ENCODE data around the gene BEND5.

BEND5 gene

DNA sequence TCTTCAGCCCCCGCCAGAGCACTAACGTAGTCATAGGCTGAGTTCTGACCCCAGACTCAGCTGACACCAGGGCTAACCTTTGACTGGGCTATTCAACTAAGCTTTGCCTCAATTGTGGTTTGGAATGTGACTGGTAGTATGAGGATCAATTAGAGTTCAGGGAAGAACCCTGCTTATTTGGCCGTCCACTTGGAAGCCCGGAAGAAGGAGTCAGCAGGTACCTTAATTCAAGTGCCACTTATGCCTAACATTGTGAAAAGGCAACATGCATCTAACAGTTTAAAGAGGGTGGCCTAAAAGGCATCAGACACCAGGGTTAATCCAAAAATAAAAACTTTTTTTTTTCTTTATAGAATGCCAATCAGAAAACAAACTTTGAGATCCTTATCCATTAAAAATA lies 92.3 kb downstream of the BEND5 start:
- H3K9ac ChIP-seq (ENCODE audit: low read length): no peak overlapping the region
- no peaks in the 10 kb centered on the region for H3K4me1 ChIP-seq (ENCODE audit: control insufficient read depth, insufficient read depth, low read length)
- H3K27ac ChIP-seq (ENCODE audit: low read depth, low read length): no peak overlapping the region
- no peak overlapping the region for H3K4me3 ChIP-seq (ENCODE audit: low read length)
- no peaks in the 10 kb centered on the region for H3K27me3 ChIP-seq (ENCODE audit: control insufficient read depth, insufficient read depth, low read length)
- H3K36me3 ChIP-seq (ENCODE audit: control insufficient read depth, insufficient read depth, low read length): no peaks in the 10 kb centered on the region

DNA sequence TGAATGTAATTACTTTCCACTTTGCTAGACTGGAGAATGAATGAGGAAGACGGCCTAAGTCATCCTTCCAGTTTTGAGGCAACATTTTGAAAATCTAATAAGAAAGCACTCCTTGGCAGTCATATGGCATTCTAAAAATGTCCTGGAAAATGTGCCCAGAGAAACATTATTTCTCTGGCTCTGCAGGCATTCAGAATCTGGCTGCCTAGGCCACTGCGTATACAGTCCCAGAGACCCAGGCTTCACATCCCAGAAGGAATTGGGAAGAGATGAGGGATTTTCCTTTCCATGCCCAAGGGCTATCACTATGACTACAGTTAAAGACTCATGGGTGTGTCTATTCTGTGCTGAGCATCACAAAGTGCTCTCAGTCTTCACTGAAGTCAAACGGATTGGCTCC lies 92.9 kb downstream of the BEND5 start:
- no peaks in the 10 kb centered on the region for H3K27me3 ChIP-seq (ENCODE audit: control insufficient read depth, insufficient read depth, low read length)
- no peak overlapping the region for H3K9ac ChIP-seq (ENCODE audit: low read length)
- no peaks in the 10 kb centered on the region for H3K36me3 ChIP-seq (ENCODE audit: control insufficient read depth, insufficient read depth, low read length)
- H3K4me3 ChIP-seq (ENCODE audit: low read length): no peak overlapping the region
- no peaks in the 10 kb centered on the region for H3K4me1 ChIP-seq (ENCODE audit: control insufficient read depth, insufficient read depth, low read length)
- no peak overlapping the region for H3K27ac ChIP-seq (ENCODE audit: low read depth, low read length)

DNA sequence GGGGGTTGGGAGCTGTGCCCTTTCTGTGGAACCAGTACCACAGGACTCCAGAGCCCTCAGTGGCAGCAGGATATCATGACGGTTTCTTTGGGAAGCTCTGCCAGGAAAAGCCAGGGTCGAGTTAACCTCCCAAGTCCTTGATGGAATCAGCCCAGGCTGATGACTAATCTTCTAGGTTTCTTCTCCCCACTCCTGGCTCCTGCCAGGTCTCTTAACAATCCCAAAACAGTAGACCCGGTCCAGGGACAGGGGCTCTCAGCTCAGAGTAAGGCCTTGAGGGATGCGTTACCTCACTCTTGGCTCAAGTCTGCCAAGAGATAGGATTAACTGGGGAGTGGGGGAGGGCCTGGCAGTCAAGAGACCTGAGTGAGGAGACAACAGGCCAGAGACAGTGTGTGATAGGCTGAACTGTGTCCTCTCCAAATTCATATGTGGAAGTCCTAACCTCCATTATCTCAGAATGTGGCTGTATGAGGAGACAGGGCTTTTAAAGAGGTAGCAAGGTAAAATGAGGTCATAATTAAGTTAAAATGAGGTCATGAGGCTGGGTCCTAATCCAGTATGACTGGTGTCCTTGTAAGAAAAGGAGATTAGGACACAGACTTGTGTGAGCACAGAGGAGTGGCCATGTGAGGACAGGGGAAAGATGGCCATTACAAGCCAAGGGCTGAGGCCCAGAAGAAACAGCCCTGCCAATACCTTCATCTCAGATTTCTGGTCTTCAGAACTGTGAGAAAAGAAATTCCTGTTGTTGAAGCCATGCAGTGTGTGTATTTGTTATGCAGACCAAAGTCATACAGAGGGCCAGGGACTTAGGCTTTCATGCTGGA lies 95.0 kb downstream of the BEND5 start:
- no peak overlapping the region for H3K27ac ChIP-seq (ENCODE audit: low read depth, low read length)

DNA sequence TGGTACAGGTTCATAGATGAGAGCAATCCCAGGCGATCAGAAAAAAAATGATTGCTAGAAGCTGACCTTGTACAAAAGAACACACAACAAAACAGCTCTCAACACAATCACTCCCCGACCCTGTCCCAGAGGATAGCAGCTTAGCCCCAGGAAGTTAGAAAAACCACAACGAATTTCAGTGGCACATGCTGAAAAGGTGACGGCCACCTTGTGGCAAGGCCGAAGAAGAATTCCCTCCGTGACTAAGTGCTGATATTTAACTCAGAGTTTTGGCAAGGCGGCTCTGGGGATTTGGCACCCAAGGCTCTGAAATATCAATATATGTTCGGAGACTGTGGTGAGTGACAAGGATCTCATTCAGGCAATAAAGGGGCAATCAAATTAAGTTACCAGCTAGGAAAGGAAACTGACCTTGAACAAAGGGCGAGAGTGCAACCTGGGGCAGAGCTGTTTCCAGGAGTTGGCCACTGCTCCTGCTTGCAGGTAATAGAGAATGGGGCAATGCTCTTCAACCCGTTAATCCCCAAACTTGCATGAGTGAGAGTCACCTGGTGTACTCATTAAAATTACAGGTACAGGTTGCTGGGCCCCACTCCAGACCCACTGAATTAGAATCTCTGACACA lies 96.2 kb downstream of the BEND5 start:
- Histone ChIP-seq H3K27ac (ENCODE audit: low read depth, low read length) (no peak overlapping the region), H3K4me3 (ENCODE audit: low read length) (no peak overlapping the region), H3K4me1 (ENCODE audit: control insufficient read depth, insufficient read depth, low read length) (no peaks in the 10 kb centered on the region), H3K9ac (ENCODE audit: low read length) (no peak overlapping the region), H3K36me3 (ENCODE audit: control insufficient read depth, insufficient read depth, low read length) (no peaks in the 10 kb centered on the region), H3K27me3 (ENCODE audit: control insufficient read depth, insufficient read depth, low read length) (no peaks in the 10 kb centered on the region)

More for the DNA sequence above, 95.0 kb downstream of the BEND5 start:
- no peaks in the 10 kb centered on the region for H3K4me1 ChIP-seq (ENCODE audit: control insufficient read depth, insufficient read depth, low read length)
- no peaks in the 10 kb centered on the region for H3K27me3 ChIP-seq (ENCODE audit: control insufficient read depth, insufficient read depth, low read length)
- H3K4me3 ChIP-seq (ENCODE audit: low read length): no peak overlapping the region
- H3K9ac ChIP-seq (ENCODE audit: low read length): no peak overlapping the region
- no peaks in the 10 kb centered on the region for H3K36me3 ChIP-seq (ENCODE audit: control insufficient read depth, insufficient read depth, low read length)

DNA sequence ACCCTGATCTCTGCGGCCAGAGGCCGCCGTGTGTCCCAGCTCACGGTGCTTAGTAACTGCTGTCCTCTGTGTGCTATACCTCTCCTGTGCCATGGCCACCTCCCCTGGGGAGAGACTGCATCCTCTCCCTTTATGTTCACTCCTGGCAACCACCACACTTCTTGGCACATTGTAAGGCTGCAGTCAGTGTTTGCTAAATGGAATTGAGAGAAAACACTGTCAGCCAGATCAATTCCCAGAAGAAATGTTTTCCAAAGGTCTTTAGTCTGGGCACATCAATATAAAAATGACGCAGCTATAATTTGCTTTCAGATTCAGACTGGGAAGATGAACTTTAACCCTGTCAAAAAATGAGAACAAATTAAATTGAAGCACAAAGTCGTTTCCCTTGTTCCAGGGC lies 96.8 kb downstream of the BEND5 start:
- no peaks in the 10 kb centered on the region for H3K27me3 ChIP-seq (ENCODE audit: control insufficient read depth, insufficient read depth, low read length)
- no peak overlapping the region for H3K4me3 ChIP-seq (ENCODE audit: low read length)
- H3K9ac ChIP-seq (ENCODE audit: low read length): no peak overlapping the region
- no peak overlapping the region for H3K27ac ChIP-seq (ENCODE audit: low read depth, low read length)
- no peaks in the 10 kb centered on the region for H3K4me1 ChIP-seq (ENCODE audit: control insufficient read depth, insufficient read depth, low read length)
- no peaks in the 10 kb centered on the region for H3K36me3 ChIP-seq (ENCODE audit: control insufficient read depth, insufficient read depth, low read length)

DNA sequence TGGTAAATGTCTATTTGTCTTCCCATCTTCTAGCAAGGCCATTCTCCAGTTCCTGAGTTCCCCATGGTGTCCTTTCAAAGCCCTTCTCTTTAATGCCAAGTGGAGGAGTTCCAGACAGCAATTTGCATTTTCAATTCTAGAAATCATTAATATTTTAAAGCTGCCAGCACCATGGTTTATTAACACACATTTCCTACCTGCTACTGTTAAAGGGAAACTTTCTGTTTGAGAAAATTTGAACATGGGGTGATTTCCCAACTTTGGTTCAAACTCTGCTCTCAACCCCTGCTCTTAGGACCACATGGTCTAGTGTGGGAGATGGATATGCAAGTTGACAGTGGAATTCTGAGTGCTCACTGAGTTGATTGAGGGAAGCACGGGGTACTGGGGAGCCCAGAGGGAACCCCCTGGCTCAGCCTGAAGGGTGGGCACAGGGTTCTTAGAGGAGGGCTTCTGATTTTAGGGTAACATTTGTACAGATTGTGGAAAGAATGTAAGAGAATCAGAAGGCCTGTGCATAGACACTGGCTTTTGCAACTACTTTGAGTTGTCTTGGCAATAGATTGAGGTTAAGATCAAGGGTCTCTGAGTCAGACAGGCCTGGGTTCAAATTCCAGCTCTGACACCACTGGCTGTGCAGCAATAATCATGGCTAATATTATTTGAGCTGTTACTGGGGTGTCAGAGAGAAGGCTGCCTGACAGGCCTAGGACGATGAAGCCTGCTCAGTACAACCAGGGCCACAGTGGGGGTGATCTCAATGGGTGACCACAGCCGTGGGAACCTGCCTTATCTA lies 97.8 kb downstream of the BEND5 start:
- no peaks in the 10 kb centered on the region for H3K36me3 ChIP-seq (ENCODE audit: control insufficient read depth, insufficient read depth, low read length)
- H3K27ac ChIP-seq (ENCODE audit: low read depth, low read length): no peak overlapping the region
- no peak overlapping the region for H3K4me3 ChIP-seq (ENCODE audit: low read length)
- H3K9ac ChIP-seq (ENCODE audit: low read length): no peak overlapping the region
- no peaks in the 10 kb centered on the region for H3K4me1 ChIP-seq (ENCODE audit: control insufficient read depth, insufficient read depth, low read length)
- no peaks in the 10 kb centered on the region for H3K27me3 ChIP-seq (ENCODE audit: control insufficient read depth, insufficient read depth, low read length)
